Tibial nerve (tissue), 4 donors: ENCODE results near the gene SMYD3. TPM values are rescaled to one million over a fixed set of nuclear protein-coding genes. Genes with fewer than 3 reads are reported as not detected.

ENCODE experiments used
- DNase-seq, 2 donors: peaks; one replicate each; pipeline ENCODE4 v3.0.0-alpha.2; 2019; ENCODE audit warnings: low spot score in 2 of 2
- H3K27ac ChIP-seq, 4 donors: fragments of 200-600 bp; sonication (generic) in 3 of 4; one replicate each; pipeline ENCODE4 v1.5.1; 2017 to 2019; ENCODE audit warnings: mild to moderate bottlenecking in 1 of 4
- H3K27me3 ChIP-seq, 2 donors: fragments of 200-600 bp; sonication (generic) in 1 of 2; one replicate each; pipeline versions ENCODE4 v1.5.1 to v1.6.0; 2017 to 2019
- H3K36me3 ChIP-seq, 3 donors: fragments of 200-600 bp; sonication (generic); one replicate each; pipeline ENCODE4 v1.5.1; 2018 to 2019
- H3K4me1 ChIP-seq, 4 donors: fragments of 200-600 bp; sonication (generic) in 3 of 4; one replicate each; pipeline ENCODE4 v1.5.1; 2017 to 2019
- H3K4me3 ChIP-seq, 4 donors: fragments of 200-600 bp; sonication (generic) in 3 of 4; one replicate each; pipeline ENCODE4 v1.5.1; 2017 to 2019; ENCODE audit warnings: mild to moderate bottlenecking in 1 of 4, moderate library complexity in 1 of 4
- H3K9me3 ChIP-seq, 4 donors: fragments of 200-600 bp; sonication (generic) in 3 of 4; one replicate each; pipeline ENCODE4 v1.5.1; 2017 to 2019
- EP300 ChIP-seq, 2 donors: sonication (generic); formaldehyde crosslinking; IDR thresholded peaks; one replicate each; pipeline ENCODE4 v1.6.1; 2017; ENCODE audit warnings: antibody characterized with exemption in 2 of 2, mild to moderate bottlenecking in 1 of 2
- POLR2A ChIP-seq, 2 donors: fragments of 450-650 bp; IDR thresholded peaks; one replicate each; pipeline ENCODE4 v1.6.1; 2017; ENCODE audit warnings: antibody characterized with exemption in 2 of 2, mild to moderate bottlenecking in 2 of 2, moderate library complexity in 2 of 2
- WGBS, 2 donors: methylation state at CpG; one replicate each; pipeline ENCODE4 v1.1.5; 2018; 5-methylcytosine and 5-hydroxymethylcytosine counted together
- total RNA-seq, 4 donors: library from RNA; depleted of rRNA; stranded (reverse); fragments of >200 nt; gene quantifications; one replicate each; pipeline ENCODE4 v1.1.0, GENCODE V29; 2016
- TF ChIP-seq, protein P1 (sequence below), 5 experiments: fragments of 200-600 bp in 3 of 5; fragments of 450-650 bp in 2 of 5; sonication (generic) in 3 of 5; IDR thresholded peaks; one replicate each; pipeline ENCODE4 v1.5.1; 2016 to 2019; ENCODE audit warnings: antibody characterized with exemption in 5 of 5, mild to moderate bottlenecking in 3 of 5, moderate library complexity in 2 of 5

Gene SMYD3
- total RNA-seq, 4 donors from 2014 or later = 22.2 to 30.3 (median 27.0) TPM

DNA sequence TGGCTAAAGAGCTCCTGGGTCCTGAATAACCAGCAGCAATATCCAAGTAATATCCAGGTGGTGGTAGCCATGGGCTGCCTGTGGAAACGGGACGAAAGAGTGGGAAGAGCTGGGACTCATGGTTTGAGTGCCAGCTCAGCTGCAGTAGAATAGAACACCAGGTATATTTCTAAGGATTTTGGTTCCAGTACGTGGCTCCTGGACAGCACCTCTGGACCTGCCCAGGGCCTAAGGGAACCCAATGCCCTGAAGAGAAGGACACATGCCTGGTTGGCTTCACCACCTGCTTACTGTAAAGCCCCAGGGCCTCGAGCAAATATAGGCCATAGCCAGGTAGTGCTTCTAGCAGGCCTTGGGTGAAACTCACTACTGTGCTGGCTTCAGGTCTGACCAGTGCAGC is 785.6 kb downstream of the SMYD3 start:
- DNase-seq = no peak
- H3K4me1 ChIP-seq = no peaks in the 10 kb centered on the region

DNA sequence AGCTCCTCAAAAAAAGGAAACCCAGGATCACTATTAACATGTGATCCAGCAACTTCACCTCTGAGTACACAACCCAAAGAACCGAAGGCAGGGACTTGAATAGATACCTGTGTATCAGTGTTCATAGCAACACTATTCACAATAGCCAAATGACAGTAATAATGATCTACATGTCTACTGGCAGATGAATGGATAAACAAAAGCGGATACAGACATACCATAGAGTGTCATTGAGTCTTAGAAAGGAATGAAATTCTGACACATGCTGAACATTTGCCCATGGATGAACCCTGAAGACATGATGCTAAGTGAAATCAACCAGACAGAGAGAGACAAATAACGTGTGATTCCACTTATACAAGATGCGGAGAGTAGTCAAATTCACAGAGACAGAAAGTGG is 788.1 kb downstream of the SMYD3 start:
- no peak overlapping the region for H3K4me3 ChIP-seq
- 93 to 96% methylated on average over 4 of the region's 4 CpGs for WGBS, 2 donors
- peaks cover 0 to 5% (median 0%) of the 10 kb centered on the region in 4 donors for H3K9me3 ChIP-seq
- H3K27me3 ChIP-seq = no peaks in the 10 kb centered on the region
- no peak for TF ChIP-seq EP300 (IDR thresholded peaks at IDR 0.05)
- TF ChIP-seq, protein P1, sequence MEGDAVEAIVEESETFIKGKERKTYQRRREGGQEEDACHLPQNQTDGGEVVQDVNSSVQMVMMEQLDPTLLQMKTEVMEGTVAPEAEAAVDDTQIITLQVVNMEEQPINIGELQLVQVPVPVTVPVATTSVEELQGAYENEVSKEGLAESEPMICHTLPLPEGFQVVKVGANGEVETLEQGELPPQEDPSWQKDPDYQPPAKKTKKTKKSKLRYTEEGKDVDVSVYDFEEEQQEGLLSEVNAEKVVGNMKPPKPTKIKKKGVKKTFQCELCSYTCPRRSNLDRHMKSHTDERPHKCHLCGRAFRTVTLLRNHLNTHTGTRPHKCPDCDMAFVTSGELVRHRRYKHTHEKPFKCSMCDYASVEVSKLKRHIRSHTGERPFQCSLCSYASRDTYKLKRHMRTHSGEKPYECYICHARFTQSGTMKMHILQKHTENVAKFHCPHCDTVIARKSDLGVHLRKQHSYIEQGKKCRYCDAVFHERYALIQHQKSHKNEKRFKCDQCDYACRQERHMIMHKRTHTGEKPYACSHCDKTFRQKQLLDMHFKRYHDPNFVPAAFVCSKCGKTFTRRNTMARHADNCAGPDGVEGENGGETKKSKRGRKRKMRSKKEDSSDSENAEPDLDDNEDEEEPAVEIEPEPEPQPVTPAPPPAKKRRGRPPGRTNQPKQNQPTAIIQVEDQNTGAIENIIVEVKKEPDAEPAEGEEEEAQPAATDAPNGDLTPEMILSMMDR (IDR thresholded peaks at IDR 0.05) = no peak
- TF ChIP-seq POLR2A (IDR thresholded peaks at IDR 0.05) = no peak
- H3K4me1 ChIP-seq = no peaks in the 10 kb centered on the region
- no peaks in the 10 kb centered on the region for H3K36me3 ChIP-seq
- no peak for DNase-seq
- no peak overlapping the region for H3K27ac ChIP-seq

More for the DNA sequence above, 785.6 kb downstream of the SMYD3 start:
- H3K4me3 ChIP-seq = no peak overlapping the region
- no peak overlapping the region for H3K27ac ChIP-seq
- no peaks in the 10 kb centered on the region for H3K27me3 ChIP-seq
- TF ChIP-seq, protein P1 (IDR thresholded peaks at IDR 0.05) = no peak
- TF ChIP-seq POLR2A (IDR thresholded peaks at IDR 0.05) (no peak), EP300 (IDR thresholded peaks at IDR 0.05) (no peak)
- peaks cover 0 to 24% (median 0%) of the 10 kb centered on the region in 4 donors for H3K9me3 ChIP-seq
- WGBS, 2 donors = 91 to 94% methylated on average over 4 of the region's 4 CpGs
- no peaks in the 10 kb centered on the region for H3K36me3 ChIP-seq

GRCh38 chr1:245718123-245718522 is 789.0 kb downstream of the SMYD3 start:
- Histone ChIP-seq H3K27ac (no peak overlapping the region), H3K4me1 (no peaks in the 10 kb centered on the region), H3K9me3 (no peaks in the 10 kb centered on the region), H3K27me3 (no peaks in the 10 kb centered on the region), H3K36me3 (no peaks in the 10 kb centered on the region), H3K4me3 (no peak overlapping the region)
- WGBS, 2 donors = 66 to 71% methylated on average over 3 of the region's 3 CpGs
- TF ChIP-seq POLR2A (IDR thresholded peaks at IDR 0.05) (no peak), EP300 (IDR thresholded peaks at IDR 0.05) (no peak)
- TF ChIP-seq, protein P1 (IDR thresholded peaks at IDR 0.05) = no peak
- DNase-seq = no peak

GRCh38 chr1:245717611-245718010 is 789.5 kb downstream of the SMYD3 start:
- DNase-seq = no peak
- TF ChIP-seq EP300 (IDR thresholded peaks at IDR 0.05) = no peak
- H3K27ac ChIP-seq = no peak overlapping the region
- no peaks in the 10 kb centered on the region for H3K4me1 ChIP-seq
- H3K36me3 ChIP-seq = no peaks in the 10 kb centered on the region
- 82 to 87% methylated on average over 3 of the region's 3 CpGs for WGBS, 2 donors
- no peaks in the 10 kb centered on the region for H3K9me3 ChIP-seq
- H3K4me3 ChIP-seq = no peak overlapping the region
- H3K27me3 ChIP-seq = no peaks in the 10 kb centered on the region

- H3K36me3 ChIP-seq = no peaks in the 10 kb centered on the region
- no peak for TF ChIP-seq EP300 (IDR thresholded peaks at IDR 0.05)
- TF ChIP-seq, protein P1 (IDR thresholded peaks at IDR 0.05) = no peak
- TF ChIP-seq POLR2A (IDR thresholded peaks at IDR 0.05) = no peak
- H3K27me3 ChIP-seq = no peaks in the 10 kb centered on the region
- H3K27ac ChIP-seq = no peak overlapping the region
- no peaks in the 10 kb centered on the region for H3K4me1 ChIP-seq
- no peak overlapping the region for H3K4me3 ChIP-seq
- DNase-seq = no peak
- 85 to 93% methylated on average over 3 of the region's 3 CpGs for WGBS, 2 donors
- H3K9me3 ChIP-seq = no peaks in the 10 kb centered on the region
Observed at GRCh38 chr1:245716561-245716960, 790.5 kb downstream of the SMYD3 start.

DNA sequence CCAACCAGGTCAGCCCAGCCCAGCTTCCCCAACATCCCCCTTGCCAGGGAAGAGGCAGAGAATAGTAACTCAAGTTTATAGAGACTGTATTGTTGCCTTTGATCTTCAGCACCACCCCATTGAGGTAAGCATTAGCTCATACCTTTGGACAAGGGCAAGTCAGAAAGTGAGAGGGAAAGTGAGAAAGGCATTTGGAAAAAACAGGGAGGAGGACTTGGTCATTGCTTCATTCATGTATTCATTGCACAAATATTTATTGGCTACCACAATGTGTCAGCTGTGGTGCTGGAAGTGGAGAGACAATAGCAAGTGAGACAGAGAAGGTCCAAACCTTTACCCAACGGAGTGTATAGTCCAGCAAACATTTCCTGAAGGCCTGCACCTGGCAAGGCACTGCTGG is 791.1 kb downstream of the SMYD3 start:
- Histone ChIP-seq H3K9me3 (no peaks in the 10 kb centered on the region), H3K27me3 (no peaks in the 10 kb centered on the region), H3K4me3 (no peak overlapping the region), H3K36me3 (no peaks in the 10 kb centered on the region), H3K4me1 (no peaks in the 10 kb centered on the region), H3K27ac (no peak overlapping the region)
- TF ChIP-seq EP300 (IDR thresholded peaks at IDR 0.05) = no peak
- no peak for TF ChIP-seq POLR2A (IDR thresholded peaks at IDR 0.05)
- TF ChIP-seq, protein P1 (IDR thresholded peaks at IDR 0.05) = no peak
- no peak for DNase-seq
- WGBS, 2 donors = 68 to 72% methylated on average over 1 of the region's 1 CpG
